Measurements from ENCODE around the gene MAP1LC3B2.

MAP1LC3B2 gene

DNA sequence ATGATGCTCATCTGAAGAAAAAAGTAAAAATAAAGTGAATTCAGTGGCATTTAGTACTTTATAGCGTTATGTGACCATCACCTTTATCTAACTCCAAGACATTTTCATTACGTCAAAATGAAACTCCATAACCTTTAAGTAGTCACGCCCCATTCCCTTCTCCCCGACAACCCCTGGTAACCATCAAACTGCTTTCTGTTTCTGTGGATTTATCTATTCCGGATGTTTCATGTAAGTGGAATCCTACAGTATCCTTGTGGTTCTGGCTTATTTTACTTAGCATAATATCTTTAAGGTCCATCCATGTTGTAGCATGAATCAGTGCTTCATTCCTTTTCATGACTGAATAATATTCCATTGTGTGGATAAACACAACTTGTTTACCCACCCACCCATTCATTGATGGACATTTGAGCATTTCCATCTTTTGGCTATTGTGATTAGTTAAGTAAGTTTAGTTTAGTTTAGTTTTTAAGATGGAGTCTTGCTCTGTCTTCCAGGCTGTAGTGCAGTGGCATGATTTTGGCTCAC is 18.5 kb upstream of the MAP1LC3B2 start:
- Histone ChIP-seq H3K4me3 (replicated peaks; ENCODE audit: insufficient read depth, low read length) (no peak overlapping the region), H3K27ac (replicated peaks) (no peak overlapping the region), H3K27me3 (ENCODE audit: insufficient read depth, poor library complexity, severe bottlenecking) (no peaks in the 10 kb centered on the region)
- no peak for DNase-seq (ENCODE audit: low read depth in 1 of 2, low spot score in 1 of 2)
- TF ChIP-seq REST (IDR thresholded peaks at IDR 0.05; ENCODE audit: insufficient replicate concordance, low read depth) (no peak), SPI1 (IDR thresholded peaks at IDR 0.05; ENCODE audit: borderline replicate concordance, low read depth) (no peak), POLR2AphosphoS5 (IDR thresholded peaks at IDR 0.05; ENCODE audit: low read depth) (no peak), GABPA (IDR thresholded peaks at IDR 0.05; ENCODE audit: low read depth) (no peak)
- TF ChIP-seq, protein P1, sequence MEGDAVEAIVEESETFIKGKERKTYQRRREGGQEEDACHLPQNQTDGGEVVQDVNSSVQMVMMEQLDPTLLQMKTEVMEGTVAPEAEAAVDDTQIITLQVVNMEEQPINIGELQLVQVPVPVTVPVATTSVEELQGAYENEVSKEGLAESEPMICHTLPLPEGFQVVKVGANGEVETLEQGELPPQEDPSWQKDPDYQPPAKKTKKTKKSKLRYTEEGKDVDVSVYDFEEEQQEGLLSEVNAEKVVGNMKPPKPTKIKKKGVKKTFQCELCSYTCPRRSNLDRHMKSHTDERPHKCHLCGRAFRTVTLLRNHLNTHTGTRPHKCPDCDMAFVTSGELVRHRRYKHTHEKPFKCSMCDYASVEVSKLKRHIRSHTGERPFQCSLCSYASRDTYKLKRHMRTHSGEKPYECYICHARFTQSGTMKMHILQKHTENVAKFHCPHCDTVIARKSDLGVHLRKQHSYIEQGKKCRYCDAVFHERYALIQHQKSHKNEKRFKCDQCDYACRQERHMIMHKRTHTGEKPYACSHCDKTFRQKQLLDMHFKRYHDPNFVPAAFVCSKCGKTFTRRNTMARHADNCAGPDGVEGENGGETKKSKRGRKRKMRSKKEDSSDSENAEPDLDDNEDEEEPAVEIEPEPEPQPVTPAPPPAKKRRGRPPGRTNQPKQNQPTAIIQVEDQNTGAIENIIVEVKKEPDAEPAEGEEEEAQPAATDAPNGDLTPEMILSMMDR (IDR thresholded peaks at IDR 0.05; ENCODE audit: insufficient read depth, low read length): no peak

DNA sequence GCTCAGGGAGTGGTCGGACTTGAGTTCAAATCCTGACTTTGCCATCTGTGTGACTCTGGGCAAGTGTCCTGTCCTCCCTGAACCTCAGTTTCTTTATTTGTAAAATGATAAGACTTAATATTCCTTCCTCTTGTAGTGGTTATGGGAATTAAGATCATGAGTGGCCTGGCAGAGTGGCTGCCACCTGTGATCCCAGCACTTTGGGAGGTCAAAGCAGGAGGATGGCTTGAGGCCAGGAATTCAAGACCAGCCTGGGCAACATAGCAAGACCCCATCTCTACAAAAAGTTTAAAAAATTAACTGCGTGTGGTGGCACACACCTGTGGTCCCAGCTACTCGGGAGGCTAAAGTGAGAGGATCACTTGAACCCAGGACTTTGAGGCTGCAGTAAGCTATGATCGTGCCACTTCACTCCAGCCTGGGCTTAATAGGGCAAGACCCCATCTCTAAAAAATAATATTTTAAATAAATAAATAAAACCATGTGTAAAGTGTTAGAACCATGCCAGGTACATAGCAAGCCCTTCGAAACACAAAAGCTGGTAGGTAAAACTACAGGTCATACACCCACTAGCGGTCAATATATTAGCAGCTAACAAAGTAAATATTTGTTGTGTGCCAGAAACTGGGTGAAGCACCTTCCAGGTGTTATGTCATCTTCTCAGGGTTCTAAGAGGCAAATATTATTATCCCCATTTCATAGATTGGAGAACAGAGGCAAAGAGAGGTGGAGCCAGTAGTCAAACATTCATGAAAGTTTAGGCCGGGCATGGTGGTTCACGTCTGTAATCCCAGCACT is 17.4 kb upstream of the MAP1LC3B2 start:
- TF ChIP-seq POLR2AphosphoS5 (IDR thresholded peaks at IDR 0.05; ENCODE audit: low read depth) (no peak), SPI1 (IDR thresholded peaks at IDR 0.05; ENCODE audit: borderline replicate concordance, low read depth) (no peak), REST (IDR thresholded peaks at IDR 0.05; ENCODE audit: insufficient replicate concordance, low read depth) (no peak), GABPA (IDR thresholded peaks at IDR 0.05; ENCODE audit: low read depth) (no peak)
- TF ChIP-seq, protein P1 (IDR thresholded peaks at IDR 0.05; ENCODE audit: insufficient read depth, low read length): no peak
- Histone ChIP-seq H3K4me3 (replicated peaks; ENCODE audit: insufficient read depth, low read length) (no peak overlapping the region), H3K27ac (replicated peaks) (no peak overlapping the region), H3K27me3 (ENCODE audit: insufficient read depth, poor library complexity, severe bottlenecking) (no peaks in the 10 kb centered on the region)
- no peak for DNase-seq (ENCODE audit: low read depth in 1 of 2, low spot score in 1 of 2)

GRCh38 chr12:116542345-116542956 is 16.7 kb upstream of the MAP1LC3B2 start:
- Histone ChIP-seq H3K4me3 (replicated peaks; ENCODE audit: insufficient read depth, low read length) (no peak overlapping the region), H3K27ac (replicated peaks) (no peak overlapping the region), H3K27me3 (ENCODE audit: insufficient read depth, poor library complexity, severe bottlenecking) (no peaks in the 10 kb centered on the region)
- TF ChIP-seq POLR2AphosphoS5 (IDR thresholded peaks at IDR 0.05; ENCODE audit: low read depth): no peak
- TF ChIP-seq REST (IDR thresholded peaks at IDR 0.05; ENCODE audit: insufficient replicate concordance, low read depth): no peak
- TF ChIP-seq SPI1 (IDR thresholded peaks at IDR 0.05; ENCODE audit: borderline replicate concordance, low read depth): no peak
- TF ChIP-seq, protein P1 (IDR thresholded peaks at IDR 0.05; ENCODE audit: insufficient read depth, low read length): no peak
- no peak for TF ChIP-seq GABPA (IDR thresholded peaks at IDR 0.05; ENCODE audit: low read depth)
- no peak for DNase-seq (ENCODE audit: low read depth in 1 of 2, low spot score in 1 of 2)
